ENCODE results near the gene CFAP141.

GRCh38 chr1:154155251-154155650 is 50.9 kb downstream of the CFAP141 start:
- no peak for TF ChIP-seq POLR2A (IDR thresholded peaks at IDR 0.05; ENCODE audit: low read depth, low read length)
- no peak for TF ChIP-seq POLR2AphosphoS5 (IDR thresholded peaks at IDR 0.05; ENCODE audit: low read depth, low read length)

Measured in GM12891 (cell line).